NAMALWA (cell line): ENCODE measurements around the gene MYL6B.
"Not testable (repeated sequence)": the region's sequence is repeated elsewhere in the genome, so short reads cannot be mapped to it uniquely, and the experiment has no call there.

Experiments
- DNase-seq: peaks from one replicate; pipeline ENCODE4 v3.0.0-alpha.2; 2015; ENCODE audit warnings: low spot score

Gene MYL6B

DNA sequence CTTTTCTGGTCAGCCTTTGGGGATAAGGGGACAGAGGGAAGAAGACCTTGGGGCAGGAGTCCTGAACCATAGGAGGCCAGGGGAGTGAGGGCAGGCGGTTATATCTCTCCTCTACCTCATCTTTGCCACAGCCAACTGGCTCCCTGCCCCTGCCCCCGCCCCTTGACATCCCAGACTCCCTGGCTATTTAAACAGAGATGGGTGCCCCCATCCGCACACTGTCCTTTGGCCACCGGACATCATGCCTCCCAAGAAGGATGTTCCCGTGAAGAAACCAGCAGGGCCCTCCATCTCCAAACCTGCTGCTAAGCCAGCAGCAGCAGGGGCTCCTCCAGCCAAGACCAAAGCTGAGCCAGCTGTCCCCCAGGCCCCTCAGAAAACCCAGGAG lies 1.3 kb downstream of the MYL6B start:
- no peak for DNase-seq

DNA sequence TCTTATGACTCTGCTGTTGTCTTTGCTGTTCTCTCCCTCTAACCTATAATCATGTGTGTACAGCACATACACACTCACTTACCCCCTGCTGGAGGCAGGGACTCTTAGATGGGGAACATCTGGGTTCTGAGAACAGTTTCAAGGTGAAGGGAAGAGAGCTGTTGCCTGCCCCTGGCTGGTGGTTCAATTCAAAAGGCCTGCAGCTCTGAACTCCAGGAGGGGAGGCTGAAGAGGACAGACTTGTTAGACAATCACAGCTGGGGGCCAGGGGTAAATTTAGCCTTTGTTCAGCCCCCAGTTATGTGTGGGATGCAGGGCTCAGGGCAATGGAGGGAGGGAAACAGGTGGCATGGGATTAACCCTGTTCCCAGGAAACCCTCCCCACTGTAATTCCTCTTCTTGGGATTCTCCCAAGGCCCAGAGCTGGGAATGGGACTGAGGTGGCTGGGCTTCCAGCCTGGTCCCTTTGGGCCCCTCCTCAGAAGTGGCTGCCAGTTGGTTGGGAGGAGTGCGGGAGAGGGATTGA lies 1.9 kb downstream of the MYL6B start:
- peak; percentile 49 for DNase-seq

DNA sequence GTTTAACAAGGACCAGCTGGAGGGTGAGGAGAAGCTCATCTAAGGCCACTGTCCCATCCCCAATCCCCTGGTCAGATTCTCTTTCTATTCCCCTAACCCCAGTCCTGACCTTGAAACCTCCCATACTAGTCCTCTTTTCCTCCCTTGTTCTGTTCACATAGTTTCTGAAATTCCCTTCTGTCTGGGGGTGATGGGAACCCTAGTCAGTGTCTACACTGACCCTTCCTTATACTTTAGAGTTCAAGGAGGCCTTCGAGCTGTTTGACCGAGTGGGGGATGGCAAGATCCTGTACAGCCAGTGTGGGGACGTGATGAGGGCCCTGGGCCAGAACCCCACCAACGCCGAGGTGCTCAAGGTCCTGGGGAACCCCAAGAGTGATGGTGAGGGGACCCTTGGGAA lies 2.4 kb downstream of the MYL6B start:
- no peak for DNase-seq

DNA sequence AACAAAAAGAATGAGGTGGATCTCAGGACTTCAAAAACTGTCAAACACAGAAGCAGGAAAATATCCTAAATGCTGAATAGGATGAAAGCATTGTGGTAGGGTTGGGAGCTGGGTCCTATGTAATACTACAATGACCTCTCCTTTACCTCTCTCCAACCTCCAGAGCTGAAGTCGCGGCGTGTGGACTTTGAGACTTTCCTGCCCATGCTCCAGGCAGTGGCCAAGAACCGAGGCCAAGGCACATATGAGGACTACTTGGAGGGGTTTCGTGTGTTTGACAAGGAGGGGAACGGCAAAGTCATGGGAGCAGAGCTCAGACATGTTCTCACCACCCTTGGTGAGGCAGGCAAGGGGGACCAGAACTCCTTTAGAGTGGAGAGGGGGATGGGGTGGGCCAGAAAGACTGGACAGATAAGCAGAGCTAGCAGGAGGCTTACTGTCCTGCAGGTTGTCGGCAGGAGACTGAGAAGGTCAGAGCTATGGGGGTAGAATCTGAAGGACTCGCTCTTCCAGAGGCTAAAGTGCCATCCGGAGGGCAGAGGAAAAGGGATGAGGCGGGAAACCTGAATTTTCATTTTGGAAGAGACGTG lies 3.0 kb downstream of the MYL6B start:
- DNase-seq: no peak

DNA sequence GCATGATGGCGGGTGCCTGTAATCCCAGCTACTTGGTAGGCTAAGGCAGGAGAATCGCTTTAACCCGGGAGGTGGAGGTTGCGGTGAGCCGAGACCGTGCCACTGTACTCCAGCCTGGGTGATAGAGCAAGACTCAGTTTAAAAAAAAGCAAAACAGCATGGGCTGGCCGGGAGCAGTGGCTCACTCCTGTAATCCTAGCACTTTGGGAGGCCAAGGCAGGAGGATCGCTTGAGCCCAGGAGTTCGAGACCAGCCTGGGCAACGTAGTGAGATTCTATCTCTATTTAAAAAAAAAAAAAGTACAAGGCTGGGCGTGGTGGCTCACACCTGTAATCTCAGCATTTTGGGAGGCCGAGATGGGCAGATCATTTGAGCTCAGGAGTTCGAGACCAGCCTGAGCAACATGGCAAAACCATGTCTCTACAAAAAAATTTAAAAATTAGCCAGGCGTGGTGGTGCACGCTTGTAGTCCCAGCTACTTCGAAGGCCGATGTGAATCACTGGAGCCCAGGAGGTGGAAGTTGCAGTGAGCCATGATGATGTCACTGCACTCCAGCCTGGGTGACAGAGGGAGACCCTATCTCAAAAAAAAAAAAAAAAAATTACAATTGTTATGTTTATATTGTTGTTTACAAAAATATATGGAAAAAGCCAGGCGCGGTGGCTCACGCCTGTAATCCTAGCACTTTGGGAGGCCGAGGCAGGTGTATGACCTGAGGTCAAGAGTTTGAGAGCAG lies 4.2 kb downstream of the MYL6B start:
- not testable (repeated sequence) for DNase-seq

DNA sequence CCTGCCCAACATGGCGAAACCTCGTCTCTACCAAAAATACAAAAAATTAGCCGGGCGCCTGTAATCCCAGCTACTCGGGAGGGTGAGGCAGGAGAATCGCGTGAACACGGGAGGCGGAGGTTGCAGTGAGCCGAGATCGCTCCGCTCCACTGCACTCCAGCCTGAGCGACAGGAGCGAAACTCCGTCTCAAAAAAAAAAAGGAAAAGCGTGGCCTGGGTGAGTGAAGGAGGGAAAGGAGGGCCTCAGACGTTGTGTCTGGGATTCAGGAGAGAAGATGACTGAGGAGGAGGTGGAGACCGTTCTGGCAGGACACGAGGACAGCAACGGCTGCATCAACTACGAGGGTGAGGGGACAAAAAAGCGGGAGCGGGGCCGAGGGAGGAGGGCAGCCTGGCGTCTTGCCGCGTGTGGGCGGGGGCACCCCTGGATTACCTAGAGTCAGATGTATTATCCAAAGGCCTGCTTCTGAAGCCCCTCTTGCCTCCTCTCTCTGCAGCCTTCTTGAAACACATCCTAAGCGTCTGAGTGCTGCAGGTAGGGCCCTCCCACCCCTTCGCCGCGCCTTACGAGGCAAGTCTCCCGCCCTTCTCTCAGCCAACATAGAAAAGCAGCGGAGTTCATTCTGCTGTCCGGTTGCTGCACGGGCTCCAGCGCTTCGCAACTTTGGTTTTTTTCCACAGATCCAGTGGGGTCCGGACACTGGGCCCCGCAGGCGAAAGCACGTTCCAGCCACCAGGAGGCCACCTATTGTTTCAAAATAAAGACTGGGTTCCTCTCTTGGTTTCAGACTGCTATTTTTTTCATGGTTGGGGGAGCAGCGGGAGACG lies 5.0 kb downstream of the MYL6B start:
- peak; percentile 87 for DNase-seq

DNA sequence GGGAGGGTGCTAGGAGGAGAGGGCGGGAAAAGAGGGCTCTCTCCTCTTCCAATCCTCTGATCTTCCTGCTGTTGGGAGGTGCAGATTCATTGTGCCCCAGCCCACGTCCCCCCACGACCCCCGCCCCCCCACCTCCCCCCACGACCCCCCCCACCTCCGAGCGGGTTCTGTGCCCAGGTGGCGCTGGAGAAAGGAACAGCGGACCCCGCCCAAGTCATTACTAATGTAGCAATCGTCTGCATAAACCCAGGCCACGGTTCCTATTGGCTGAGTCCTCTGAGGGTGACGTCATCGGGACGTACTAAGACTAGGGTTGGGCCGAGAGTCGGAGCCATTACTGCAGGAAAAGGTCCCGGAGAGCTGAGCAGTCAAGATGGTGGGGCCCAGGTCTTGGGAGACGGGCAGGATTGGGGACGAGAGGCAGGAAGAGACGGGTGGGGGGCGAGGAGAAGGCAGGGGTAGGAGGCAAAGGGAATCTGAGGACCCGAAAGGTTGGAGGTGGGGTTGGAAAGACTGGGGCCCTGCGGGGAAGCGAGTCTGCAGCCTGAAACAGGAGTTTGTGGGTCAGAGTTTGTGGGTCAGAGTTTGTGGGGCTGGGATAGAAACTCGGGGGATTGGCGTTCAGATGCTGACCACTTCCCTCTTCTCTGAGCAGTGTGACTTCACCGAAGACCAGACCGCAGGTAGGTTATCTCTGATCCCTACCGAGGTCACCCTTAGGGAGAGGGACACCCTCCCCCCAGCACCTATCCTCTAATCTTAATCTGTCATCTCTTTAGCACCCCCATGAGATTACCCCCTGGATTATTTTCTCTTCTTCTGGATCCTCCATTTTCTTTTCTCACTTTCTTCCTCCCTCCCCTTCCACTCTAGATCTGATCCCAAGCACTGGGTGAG lies 5.9 kb downstream of the MYL6B start, which contains the start of gene MYL6:
Gene MYL6 (plus strand): TSS at position 331 of the 897 bp plus-strand sequence. CDS start 43 bp downstream, at position 374.
- peak; percentile 98 for DNase-seq

DNA sequence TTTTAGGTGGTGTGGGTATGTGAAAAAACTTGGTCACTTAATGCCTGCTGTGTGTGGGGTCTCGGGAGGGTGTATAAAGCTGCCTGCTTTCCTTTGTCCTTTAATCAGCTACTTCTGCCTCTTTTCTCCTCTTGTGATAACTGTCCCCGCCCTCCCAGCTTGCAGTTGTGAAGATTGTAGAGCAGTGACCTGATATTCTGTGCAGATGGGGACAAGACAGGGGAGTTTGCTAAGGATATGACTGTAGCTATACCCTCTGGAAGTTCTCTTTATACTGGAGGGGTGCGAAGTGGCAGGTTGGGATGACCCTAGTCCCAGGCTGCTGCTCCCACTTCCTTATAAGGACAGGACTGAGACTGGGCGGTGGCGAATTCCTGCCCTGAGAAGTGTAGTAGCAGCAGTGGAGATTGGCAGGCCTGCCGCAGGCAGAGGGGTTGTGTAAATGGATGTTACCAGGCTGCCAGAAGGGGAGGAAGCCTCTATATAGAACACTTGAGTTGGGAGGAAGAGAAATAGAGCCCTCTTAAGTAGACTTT lies 6.6 kb downstream of the MYL6B start:
- DNase-seq: peak; percentile 55

DNA sequence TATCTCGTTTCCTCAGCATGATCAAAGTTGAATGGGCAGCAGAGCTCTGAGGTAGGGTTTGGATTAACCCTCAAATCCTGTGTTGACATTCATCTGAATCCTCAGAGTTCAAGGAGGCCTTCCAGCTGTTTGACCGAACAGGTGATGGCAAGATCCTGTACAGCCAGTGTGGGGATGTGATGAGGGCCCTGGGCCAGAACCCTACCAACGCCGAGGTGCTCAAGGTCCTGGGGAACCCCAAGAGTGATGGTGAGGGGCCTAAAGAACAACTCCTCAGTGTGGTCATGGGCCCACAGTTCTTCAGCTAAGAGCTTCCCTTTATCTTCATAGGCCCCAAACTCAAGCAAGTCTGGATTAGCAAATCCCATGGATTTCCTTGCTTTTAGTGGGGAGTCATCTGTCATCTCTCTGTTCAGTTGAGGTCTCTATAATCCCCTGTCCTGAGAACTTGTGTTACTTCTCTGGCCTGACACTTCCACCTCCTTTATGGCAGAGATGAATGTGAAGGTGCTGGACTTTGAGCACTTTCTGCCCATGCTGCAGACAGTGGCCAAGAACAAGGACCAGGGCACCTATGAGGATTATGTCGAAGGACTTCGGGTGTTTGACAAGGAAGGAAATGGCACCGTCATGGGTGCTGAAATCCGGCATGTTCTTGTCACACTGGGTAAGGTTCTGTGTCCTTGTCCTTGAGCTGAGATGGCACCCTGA lies 7.2 kb downstream of the MYL6B start:
- DNase-seq: no peak

DNA sequence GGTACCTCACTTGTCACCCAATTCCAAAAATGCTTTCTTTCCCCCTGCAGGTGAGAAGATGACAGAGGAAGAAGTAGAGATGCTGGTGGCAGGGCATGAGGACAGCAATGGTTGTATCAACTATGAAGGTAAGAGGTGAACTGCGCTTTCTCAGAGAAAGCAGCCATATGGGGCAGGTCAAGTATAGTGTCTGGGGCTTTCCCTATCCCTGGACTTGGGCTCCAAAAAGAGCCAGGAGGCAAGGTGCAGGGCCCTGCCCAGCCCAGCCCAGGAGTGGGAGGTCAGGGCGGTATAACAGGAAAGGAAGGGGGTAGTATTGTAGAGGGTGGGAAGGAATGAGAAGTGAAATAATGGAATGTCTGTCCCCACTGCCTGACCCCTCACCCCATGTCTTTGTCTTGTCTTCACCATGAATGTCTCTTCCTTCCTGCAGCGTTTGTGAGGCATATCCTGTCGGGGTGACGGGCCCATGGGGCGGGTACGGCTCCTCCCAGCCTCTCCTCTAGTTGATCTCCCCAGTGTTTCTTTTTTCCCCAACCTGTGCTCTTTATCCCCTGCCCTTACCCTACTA lies 7.9 kb downstream of the MYL6B start:
- peak; percentile 38 for DNase-seq

DNA sequence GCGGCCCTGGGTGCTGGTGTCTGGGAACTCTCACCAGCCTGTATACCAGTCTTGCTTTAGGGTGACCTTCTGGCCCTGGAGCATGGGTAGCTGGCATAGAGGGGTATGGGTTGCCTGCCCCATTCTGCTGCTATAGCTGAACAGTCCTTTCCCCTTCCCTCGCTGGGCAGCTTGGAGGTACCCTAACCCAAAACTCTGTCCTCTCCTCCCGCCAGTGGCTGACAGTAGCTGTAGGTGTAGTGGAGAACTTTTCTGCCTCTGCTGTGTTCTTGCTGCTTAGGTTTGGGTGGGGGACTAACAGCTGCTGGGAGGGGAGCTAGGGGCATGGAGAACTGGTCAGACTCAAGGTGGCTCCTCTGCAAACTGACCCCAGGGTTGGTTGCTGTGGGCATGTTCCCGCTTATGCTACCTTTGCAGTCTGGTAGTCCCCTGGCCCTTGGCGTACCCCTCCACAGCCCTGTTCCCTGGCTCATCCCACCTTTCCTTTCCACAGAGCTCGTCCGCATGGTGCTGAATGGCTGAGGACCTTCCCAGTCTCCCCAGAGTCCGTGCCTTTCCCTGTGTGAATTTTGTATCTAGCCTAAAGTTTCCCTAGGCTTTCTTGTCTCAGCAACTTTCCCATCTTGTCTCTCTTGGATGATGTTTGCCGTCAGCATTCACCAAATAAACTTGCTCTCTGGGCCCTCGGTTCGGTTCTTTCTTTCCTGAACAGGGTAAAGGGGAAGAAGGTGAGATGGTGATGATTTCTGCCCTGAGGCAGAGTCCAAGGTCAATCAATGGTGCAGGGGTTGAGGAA lies 8.7 kb downstream of the MYL6B start:
- DNase-seq: no peak

DNA sequence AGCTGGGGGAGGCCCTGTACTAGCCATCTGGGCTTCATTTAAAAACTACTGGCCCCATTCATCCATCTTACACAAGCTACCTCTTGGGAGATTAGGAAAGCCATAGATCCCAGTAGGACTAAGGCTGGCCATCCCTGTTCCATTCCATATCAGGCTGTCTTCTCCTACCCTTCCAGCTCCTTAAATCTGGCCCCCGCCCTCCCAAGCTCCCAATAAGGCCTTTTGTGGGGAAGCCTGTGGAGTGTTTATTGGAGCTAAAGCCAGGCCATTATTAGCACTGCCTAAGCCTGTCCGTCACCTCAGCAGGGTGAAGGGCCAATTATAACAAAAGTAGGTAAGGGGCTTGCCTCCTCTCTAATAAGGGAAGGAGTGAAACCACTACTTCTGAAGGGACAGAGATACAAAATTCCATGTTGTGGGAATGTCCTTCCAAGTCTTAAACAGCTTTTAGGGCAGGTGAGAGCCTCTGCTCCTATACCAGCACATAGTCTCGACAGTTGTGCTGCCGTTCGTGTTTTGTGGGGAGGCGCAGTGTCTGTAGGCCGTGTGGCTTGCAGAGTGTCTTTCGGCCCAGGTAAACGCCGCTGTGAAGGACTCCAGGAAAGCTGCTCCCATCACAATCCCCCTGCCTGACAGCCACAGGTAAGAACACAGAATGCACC lies 9.4 kb downstream of the MYL6B start:
- no peak for DNase-seq

DNA sequence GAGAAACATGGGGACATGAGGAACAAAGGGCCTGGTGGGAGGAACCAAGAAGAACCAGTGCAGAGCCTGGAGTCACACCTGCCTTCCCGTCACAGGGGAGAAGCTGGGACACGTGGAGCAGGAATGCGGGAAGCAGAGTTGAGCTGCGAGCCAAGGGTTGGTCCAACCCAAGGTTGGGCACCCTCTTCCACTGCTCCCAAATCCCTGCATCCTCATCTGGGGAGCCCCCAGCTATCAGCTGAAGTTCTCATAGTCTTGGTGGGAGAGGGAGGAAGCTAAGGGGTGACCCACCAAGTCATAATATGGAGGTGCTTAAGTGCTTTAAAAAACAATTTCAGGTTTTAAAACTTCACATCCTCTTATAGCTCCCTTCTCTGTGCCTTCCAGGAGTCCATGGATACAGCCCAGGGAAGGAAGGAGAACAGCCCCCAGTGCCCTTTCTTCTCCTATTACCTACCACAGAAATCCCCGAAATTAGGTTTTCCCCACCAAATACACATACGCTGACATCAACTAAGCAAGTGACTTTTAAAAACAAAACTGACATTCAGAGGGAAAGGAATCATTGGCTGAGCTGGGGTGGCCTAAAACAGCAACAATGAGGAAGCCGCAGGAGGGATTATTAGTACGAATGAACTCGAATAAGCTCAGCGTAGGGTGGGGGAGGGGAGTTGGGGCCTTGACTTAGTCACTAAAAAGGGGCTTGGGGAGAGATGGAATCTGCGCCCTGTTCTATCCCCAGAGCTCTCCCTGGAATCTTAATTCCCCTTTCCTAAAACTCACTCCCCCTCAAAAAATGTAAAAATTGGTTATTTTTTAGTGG lies 10.3 kb downstream of the MYL6B start:
- DNase-seq: no peak

DNA sequence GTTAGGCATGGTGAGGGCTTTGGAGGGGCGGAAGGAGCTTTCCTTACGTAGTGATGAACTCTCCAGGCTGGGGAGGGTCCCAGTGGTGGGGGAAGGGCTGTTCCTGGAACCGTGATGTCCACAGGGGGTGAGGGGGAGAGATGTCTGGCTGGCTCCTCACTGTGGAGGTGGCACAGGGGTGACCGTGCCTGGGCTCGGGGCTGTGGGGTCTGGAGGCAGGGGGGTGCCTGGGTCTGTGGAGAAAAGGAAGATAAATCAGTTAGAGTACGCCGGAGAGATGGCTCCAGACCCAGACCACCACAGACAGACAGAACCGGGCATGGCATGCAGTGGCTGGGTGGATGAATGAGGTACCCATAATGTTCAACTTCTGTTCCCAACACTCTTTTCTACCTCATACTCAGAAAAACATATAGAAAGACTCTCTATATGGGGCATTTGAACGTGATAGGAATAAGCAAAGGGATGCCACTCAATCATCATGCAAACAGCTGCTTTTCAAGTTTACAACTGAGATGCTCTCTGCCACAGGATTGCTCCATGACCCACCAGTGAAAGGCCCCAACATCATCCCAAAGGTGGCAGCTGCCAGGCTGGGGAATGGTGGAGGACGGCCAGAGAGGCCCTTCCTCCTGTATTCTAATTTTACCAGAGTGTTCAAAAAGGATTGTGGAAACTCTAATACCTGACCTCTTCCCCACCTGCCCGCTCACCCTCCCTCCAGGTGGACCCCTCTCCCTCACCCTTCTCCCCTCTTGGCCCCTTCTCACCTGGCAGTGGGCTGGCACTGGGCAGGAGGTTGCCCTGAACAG lies 11.4 kb downstream of the MYL6B start:
- no peak for DNase-seq

DNA sequence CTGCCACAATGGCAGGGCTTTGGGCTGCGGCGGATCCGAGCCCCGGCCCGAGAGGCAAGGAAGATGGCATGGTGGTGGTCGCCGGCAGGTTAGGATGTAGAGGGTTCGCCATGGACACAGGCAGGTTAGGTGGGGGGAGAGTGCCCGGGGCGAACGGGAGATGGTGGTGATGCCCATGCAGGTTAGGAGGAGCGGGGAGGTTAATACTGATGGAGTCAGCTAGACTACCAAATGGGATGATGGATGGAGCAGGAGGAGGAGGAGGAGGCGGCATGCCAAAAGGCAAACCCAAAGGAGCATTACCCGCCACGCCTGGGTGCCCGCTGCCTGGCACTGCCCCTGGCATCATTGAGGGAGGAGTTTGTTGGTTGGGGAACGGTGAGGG lies 11.9 kb downstream of the MYL6B start:
- DNase-seq: no peak

DNA sequence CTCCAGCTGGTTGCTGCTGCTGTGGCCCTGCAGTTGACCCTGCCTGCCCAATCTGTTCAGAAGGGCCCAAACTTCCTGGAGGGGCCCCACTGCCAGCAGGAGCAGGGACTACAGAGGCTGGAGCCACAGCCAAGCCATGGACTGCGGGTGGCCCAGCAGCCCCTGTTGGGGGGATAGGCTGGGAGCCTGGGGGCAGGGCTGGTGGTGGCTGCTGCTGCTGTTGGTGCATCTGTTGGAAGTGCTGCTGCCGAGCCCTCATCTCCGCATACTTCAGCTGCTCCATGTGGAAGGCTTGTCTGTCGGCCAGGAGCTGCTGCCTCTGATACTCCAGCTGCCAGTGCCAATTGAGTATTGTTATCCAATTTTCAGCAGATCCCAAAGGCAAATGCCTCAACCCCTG lies 13.0 kb downstream of the MYL6B start:
- no peak for DNase-seq

DNA sequence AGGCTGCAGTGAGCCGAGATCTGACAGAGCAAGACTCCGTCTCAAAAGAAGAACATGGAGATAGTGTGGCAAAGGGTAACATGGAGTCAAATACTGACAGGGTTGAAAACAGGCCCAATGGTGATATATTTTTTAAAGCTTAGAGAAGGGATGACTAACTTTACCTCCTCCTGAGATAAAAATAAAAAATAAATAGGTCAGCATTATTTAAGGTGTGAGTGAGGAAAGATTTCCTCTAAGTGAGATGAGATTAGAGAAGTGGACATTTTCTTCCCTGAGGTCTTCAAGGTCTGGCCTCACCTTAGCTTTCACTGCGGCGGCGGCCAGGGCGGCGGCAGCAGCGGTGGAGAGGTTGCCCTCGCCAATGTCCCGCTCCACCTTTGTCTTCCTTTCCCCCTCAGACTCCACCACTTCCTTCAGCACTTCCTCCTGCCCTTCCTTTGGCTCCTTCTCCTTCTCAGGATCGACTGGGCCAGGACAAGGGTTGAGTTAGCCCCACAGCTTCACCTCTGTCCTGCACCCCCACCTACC lies 16.9 kb downstream of the MYL6B start:
- no peak for DNase-seq
